ENCODE data around the gene TSEN54.

TSEN54 gene

GRCh38 chr17:75481194-75482068 lies 34.9 kb upstream of the TSEN54 start:
- ATAC-seq (ENCODE audit: low read depth) (no peak), DNase-seq (ENCODE audit: low spot score in 2 of 2) (no peak)
- H3K9me3 Mint-ChIP-seq = no peaks in the 10 kb centered on the region
- peaks cover 4% of the 10 kb centered on the region for H3K4me1 Mint-ChIP-seq
- no peak overlapping the region for H3K4me3 Mint-ChIP-seq
- H3K36me3 Mint-ChIP-seq = peaks cover 13% of the 10 kb centered on the region
- no peaks in the 10 kb centered on the region for H3K27me3 Mint-ChIP-seq
- no peak overlapping the region for H3K27ac Mint-ChIP-seq

GRCh38 chr17:75482098-75482942 lies 34.0 kb upstream of the TSEN54 start:
- Mint-ChIP-seq H3K9me3 (no peaks in the 10 kb centered on the region), H3K27me3 (no peaks in the 10 kb centered on the region), H3K4me1 (peaks cover 11% of the 10 kb centered on the region), H3K27ac (peak overlapping the region; percentile 66), H3K36me3 (peaks cover 10% of the 10 kb centered on the region), H3K4me3 (no peak overlapping the region)
- no peak for ATAC-seq (ENCODE audit: low read depth)
- DNase-seq (ENCODE audit: low spot score in 2 of 2) = no peak

GRCh38 chr17:75485688-75486087 lies 30.6 kb upstream of the TSEN54 start:
- Mint-ChIP-seq H3K4me3 (no peak overlapping the region), H3K9me3 (no peaks in the 10 kb centered on the region), H3K36me3 (peaks cover 5% of the 10 kb centered on the region), H3K4me1 (peaks cover 17% of the 10 kb centered on the region), H3K27ac (no peak overlapping the region), H3K27me3 (no peaks in the 10 kb centered on the region)
- DNase-seq (ENCODE audit: low spot score in 2 of 2) (no peak), ATAC-seq (ENCODE audit: low read depth) (no peak)

- Mint-ChIP-seq H3K27ac (no peak overlapping the region), H3K27me3 (no peaks in the 10 kb centered on the region)
- no peak for ATAC-seq (ENCODE audit: low read depth)
Observed at GRCh38 chr17:75486151-75486550, 30.2 kb upstream of the TSEN54 start.

GRCh38 chr17:75486951-75487350 lies 29.4 kb upstream of the TSEN54 start:
- no peak overlapping the region for H3K4me3 Mint-ChIP-seq
- no peaks in the 10 kb centered on the region for H3K9me3 Mint-ChIP-seq
- peaks cover 7% of the 10 kb centered on the region for H3K36me3 Mint-ChIP-seq
- H3K27ac Mint-ChIP-seq = peak overlapping the region; percentile 76
- DNase-seq (ENCODE audit: low spot score in 2 of 2) = no peak
- H3K27me3 Mint-ChIP-seq = no peaks in the 10 kb centered on the region
- H3K4me1 Mint-ChIP-seq = peaks cover 17% of the 10 kb centered on the region
- no peak for ATAC-seq (ENCODE audit: low read depth)

More at GRCh38 chr17:75486151-75486550, 30.2 kb upstream of the TSEN54 start:
- H3K4me3 Mint-ChIP-seq = no peak overlapping the region
- H3K36me3 Mint-ChIP-seq = peaks cover 5% of the 10 kb centered on the region
- H3K4me1 Mint-ChIP-seq = peaks cover 17% of the 10 kb centered on the region
- no peaks in the 10 kb centered on the region for H3K9me3 Mint-ChIP-seq
- DNase-seq (ENCODE audit: low spot score in 2 of 2) = no peak

GRCh38 chr17:75487351-75488070 lies 28.8 kb upstream of the TSEN54 start:
- Mint-ChIP-seq H3K4me3 (peak overlapping the region; percentile 69), H3K9me3 (no peaks in the 10 kb centered on the region), H3K36me3 (peaks cover 8% of the 10 kb centered on the region), H3K27me3 (no peaks in the 10 kb centered on the region), H3K4me1 (peaks cover 17% of the 10 kb centered on the region), H3K27ac (peak overlapping the region; percentile 76)
- ATAC-seq (ENCODE audit: low read depth) (peak; percentile 92), DNase-seq (ENCODE audit: low spot score in 2 of 2) (peak in 1 of 2 donors; percentile 18)

- no peak for DNase-seq (ENCODE audit: low spot score in 2 of 2)
- H3K27me3 Mint-ChIP-seq = no peaks in the 10 kb centered on the region
- no peaks in the 10 kb centered on the region for H3K9me3 Mint-ChIP-seq
- H3K27ac Mint-ChIP-seq = no peak overlapping the region
- ATAC-seq (ENCODE audit: low read depth) = no peak
- peaks cover 17% of the 10 kb centered on the region for H3K4me1 Mint-ChIP-seq
- no peak overlapping the region for H3K4me3 Mint-ChIP-seq
- peaks cover 12% of the 10 kb centered on the region for H3K36me3 Mint-ChIP-seq
Observed at GRCh38 chr17:75488693-75489510, 27.4 kb upstream of the TSEN54 start.

- no peak for ATAC-seq (ENCODE audit: low read depth)
- DNase-seq (ENCODE audit: low spot score in 2 of 2) = no peak
- no peak overlapping the region for H3K27ac Mint-ChIP-seq
- peaks cover 14% of the 10 kb centered on the region for H3K36me3 Mint-ChIP-seq
- no peaks in the 10 kb centered on the region for H3K9me3 Mint-ChIP-seq
- H3K4me1 Mint-ChIP-seq = peaks cover 17% of the 10 kb centered on the region
- no peaks in the 10 kb centered on the region for H3K27me3 Mint-ChIP-seq
- no peak overlapping the region for H3K4me3 Mint-ChIP-seq
Observed at GRCh38 chr17:75489511-75489955, 26.8 kb upstream of the TSEN54 start.

GRCh38 chr17:75490173-75490743 lies 26.1 kb upstream of the TSEN54 start:
- Mint-ChIP-seq H3K36me3 (peaks cover 12% of the 10 kb centered on the region), H3K27ac (no peak overlapping the region), H3K4me3 (no peak overlapping the region), H3K27me3 (no peaks in the 10 kb centered on the region), H3K4me1 (peaks cover 17% of the 10 kb centered on the region), H3K9me3 (no peaks in the 10 kb centered on the region)
- ATAC-seq (ENCODE audit: low read depth) = no peak
- DNase-seq (ENCODE audit: low spot score in 2 of 2) = no peak

- no peaks in the 10 kb centered on the region for H3K27me3 Mint-ChIP-seq
- H3K9me3 Mint-ChIP-seq = no peaks in the 10 kb centered on the region
- H3K36me3 Mint-ChIP-seq = peaks cover 12% of the 10 kb centered on the region
Observed at GRCh38 chr17:75490953-75491649, 25.2 kb upstream of the TSEN54 start.

GRCh38 chr17:75491680-75492079 lies 24.6 kb upstream of the TSEN54 start:
- ATAC-seq (ENCODE audit: low read depth) (no peak), DNase-seq (ENCODE audit: low spot score in 2 of 2) (no peak)
- Mint-ChIP-seq H3K27me3 (no peaks in the 10 kb centered on the region), H3K4me3 (no peak overlapping the region), H3K4me1 (peaks cover 12% of the 10 kb centered on the region), H3K9me3 (no peaks in the 10 kb centered on the region), H3K27ac (no peak overlapping the region), H3K36me3 (peaks cover 11% of the 10 kb centered on the region)

More at GRCh38 chr17:75490953-75491649, 25.2 kb upstream of the TSEN54 start:
- DNase-seq (ENCODE audit: low spot score in 2 of 2) (no peak), ATAC-seq (ENCODE audit: low read depth) (no peak)
- Mint-ChIP-seq H3K4me1 (peaks cover 16% of the 10 kb centered on the region), H3K27ac (no peak overlapping the region), H3K4me3 (no peak overlapping the region)

GRCh38 chr17:75492555-75493168 lies 23.7 kb upstream of the TSEN54 start:
- Mint-ChIP-seq H3K4me1 (peaks cover 2% of the 10 kb centered on the region), H3K4me3 (no peak overlapping the region), H3K36me3 (peaks cover 15% of the 10 kb centered on the region), H3K9me3 (no peaks in the 10 kb centered on the region), H3K27ac (no peak overlapping the region), H3K27me3 (no peaks in the 10 kb centered on the region)
- no peak for DNase-seq (ENCODE audit: low spot score in 2 of 2)
- no peak for ATAC-seq (ENCODE audit: low read depth)

Measured in memory B cell (primary cell).